Osteocyte (in vitro differentiated cells): ENCODE results near the gene GABRB3. TPM values are rescaled to one million over a fixed set of nuclear protein-coding genes. Genes with fewer than 3 reads are reported as not detected.

Source experiments
- DNase-seq: peaks from one replicate; pipeline ENCODE4 v3.0.0; 2021; ENCODE audit warnings: mixed read lengths; ENCODE audit not compliant: unreplicated experiment; ENCODE audit errors: extremely low spot score
- H3K27ac Mint-ChIP-seq: one replicate; pipeline ENCODE4 v1.8.0; 2021; ENCODE audit warnings: mild to moderate bottlenecking, mixed read lengths; ENCODE audit not compliant: unreplicated experiment
- H3K27me3 Mint-ChIP-seq: one replicate; pipeline ENCODE4 v1.8.0; 2021; ENCODE audit warnings: mixed read lengths; ENCODE audit not compliant: unreplicated experiment
- H3K36me3 Mint-ChIP-seq: one replicate; pipeline ENCODE4 v1.8.0; 2021; ENCODE audit warnings: mixed read lengths; ENCODE audit not compliant: unreplicated experiment
- H3K4me1 Mint-ChIP-seq: one replicate; pipeline ENCODE4 v1.8.0; 2021; ENCODE audit warnings: mixed read lengths; ENCODE audit not compliant: unreplicated experiment
- H3K4me3 Mint-ChIP-seq: one replicate; pipeline ENCODE4 v1.8.0; 2021; ENCODE audit warnings: mild to moderate bottlenecking, moderate library complexity, mixed read lengths; ENCODE audit not compliant: unreplicated experiment
- H3K9me3 Mint-ChIP-seq: one replicate; pipeline ENCODE4 v1.8.0; 2021; ENCODE audit warnings: mixed read lengths; ENCODE audit not compliant: unreplicated experiment
- CTCF ChIP-seq: fragments of 200-600 bp; sonication (generic); IDR thresholded peaks from 2 replicates; pipeline ENCODE4 v1.5.0; 2021; ENCODE audit warnings: antibody characterized with exemption, mild to moderate bottlenecking, moderate library complexity
- total RNA-seq: library from RNA; stranded (reverse); gene quantifications from 2 replicates; pipeline ENCODE4 v1.2.1, GENCODE V29; 2021

The GABRB3 gene
- total RNA-seq, 1 donor from 2014 or later = 7.4 TPM

DNA sequence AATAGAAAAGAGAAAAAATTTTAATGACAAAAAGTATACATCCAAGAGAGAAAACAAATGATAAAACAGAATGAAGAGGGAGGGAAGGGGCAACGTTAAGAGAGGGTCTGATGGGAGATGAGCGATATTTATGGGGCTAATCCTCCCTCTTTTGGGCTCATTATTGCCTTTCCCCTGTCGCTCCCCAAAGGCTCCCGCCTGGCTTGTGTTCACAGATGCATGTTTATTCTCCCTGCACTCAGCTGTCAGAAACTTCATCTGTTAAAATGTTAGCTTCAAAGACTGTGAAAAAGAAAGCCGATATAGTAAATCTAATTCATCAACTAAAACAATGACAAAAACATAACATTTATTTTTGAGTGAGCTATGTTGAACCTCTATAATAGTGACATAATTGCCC is 74.3 kb downstream of the GABRB3 start:
- H3K4me1 Mint-ChIP-seq = no peaks in the 10 kb centered on the region
- no peak overlapping the region for H3K4me3 Mint-ChIP-seq
- H3K27ac Mint-ChIP-seq = no peak overlapping the region
- H3K27me3 Mint-ChIP-seq = no peaks in the 10 kb centered on the region
- H3K9me3 Mint-ChIP-seq = peaks cover 7% of the 10 kb centered on the region
- DNase-seq = no peak
- TF ChIP-seq CTCF = no peak
- no peaks in the 10 kb centered on the region for H3K36me3 Mint-ChIP-seq

- Mint-ChIP-seq H3K27me3 (no peaks in the 10 kb centered on the region), H3K27ac (no peak overlapping the region), H3K4me3 (no peak overlapping the region), H3K9me3 (peaks cover 7% of the 10 kb centered on the region), H3K36me3 (no peaks in the 10 kb centered on the region), H3K4me1 (no peaks in the 10 kb centered on the region)
- no peak for TF ChIP-seq CTCF
- DNase-seq = no peak
Measured at GRCh38 chr15:26697913-26698312, 75.0 kb downstream of the GABRB3 start.

- DNase-seq = no peak
- TF ChIP-seq CTCF = no peak
- no peak overlapping the region for H3K4me3 Mint-ChIP-seq
- H3K36me3 Mint-ChIP-seq = no peaks in the 10 kb centered on the region
- no peaks in the 10 kb centered on the region for H3K4me1 Mint-ChIP-seq
- H3K27me3 Mint-ChIP-seq = no peaks in the 10 kb centered on the region
- no peak overlapping the region for H3K27ac Mint-ChIP-seq
- peaks cover 11% of the 10 kb centered on the region for H3K9me3 Mint-ChIP-seq
Measured at GRCh38 chr15:26691249-26691648, 81.6 kb downstream of the GABRB3 start.

DNA sequence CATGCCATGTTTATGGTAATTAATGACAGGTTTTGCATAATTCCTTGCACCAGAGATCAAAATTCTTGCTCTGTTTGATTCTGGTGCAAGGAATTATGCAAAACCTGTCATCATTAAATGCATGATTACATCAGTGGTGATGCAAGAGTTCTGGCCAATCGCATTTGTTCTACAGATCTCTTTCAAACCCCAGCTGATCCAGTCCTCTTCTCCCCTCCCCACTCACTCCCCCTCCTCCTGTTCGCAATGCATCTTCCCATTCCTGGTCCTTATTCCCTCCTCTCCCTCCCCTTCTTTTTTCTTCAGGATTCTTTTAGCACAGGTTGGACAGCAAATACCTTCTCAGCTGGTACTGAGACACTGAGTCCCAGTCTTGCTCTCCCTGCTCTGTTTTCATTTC is 82.1 kb downstream of the GABRB3 start:
- no peak for DNase-seq
- Mint-ChIP-seq H3K4me1 (no peaks in the 10 kb centered on the region), H3K9me3 (peaks cover 11% of the 10 kb centered on the region), H3K27ac (no peak overlapping the region), H3K27me3 (no peaks in the 10 kb centered on the region), H3K4me3 (no peak overlapping the region), H3K36me3 (no peaks in the 10 kb centered on the region)
- no peak for TF ChIP-seq CTCF

DNA sequence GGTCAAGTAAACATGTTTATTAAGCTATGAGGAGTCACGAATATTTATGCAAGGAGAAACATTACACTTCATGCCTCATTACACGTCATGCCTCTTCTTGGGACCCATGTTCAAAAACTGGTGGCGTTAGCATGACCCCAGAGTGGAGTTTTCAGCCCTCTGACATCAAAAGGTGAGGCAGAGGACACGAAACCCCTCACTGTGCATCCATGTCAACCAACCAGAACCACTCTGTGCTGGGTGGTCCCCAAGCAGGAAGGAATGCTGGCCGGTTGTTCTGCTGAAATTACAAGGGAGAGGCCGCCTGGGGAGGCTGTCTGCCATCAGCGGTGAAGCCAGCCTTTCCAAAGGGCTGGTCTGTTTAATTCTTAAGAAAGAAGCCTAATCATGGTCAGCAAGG is 83.4 kb downstream of the GABRB3 start:
- Mint-ChIP-seq H3K4me3 (no peak overlapping the region), H3K27me3 (no peaks in the 10 kb centered on the region), H3K27ac (no peak overlapping the region), H3K9me3 (peaks cover 8% of the 10 kb centered on the region), H3K4me1 (no peaks in the 10 kb centered on the region), H3K36me3 (no peaks in the 10 kb centered on the region)
- DNase-seq = no peak
- TF ChIP-seq CTCF = no peak
